BE2C (cell line): Measurements from ENCODE around the gene OTOF.
"Not testable (repeated sequence)": the region's sequence is repeated elsewhere in the genome, so short reads cannot be mapped to it uniquely, and the experiment has no call there.

ENCODE experiments used
- DNase-seq: peaks from one replicate; pipeline ENCODE4 v3.0.0-alpha.2; 2020
- H3K27me3 ChIP-seq: fragments of 250-450 bp; sonication (Bioruptor Pico); 2 replicates; pipeline ENCODE4 v1.5.1; 2020; ENCODE audit warnings: mild to moderate bottlenecking
- H3K36me3 ChIP-seq: fragments of 250-450 bp; sonication (Bioruptor Pico); 2 replicates; pipeline ENCODE4 v1.5.1; 2020; ENCODE audit warnings: mild to moderate bottlenecking
- H3K4me1 ChIP-seq: fragments of 250-450 bp; sonication (Bioruptor Pico); 2 replicates; pipeline ENCODE4 v1.5.1; 2020
- H3K4me3 ChIP-seq: 2 replicates; pipeline ENCODE4 v1.5.1; 2011; ENCODE audit warnings: low read depth, low read length
- H3K9me3 ChIP-seq: fragments of 250-450 bp; sonication (Bioruptor Pico); 2 replicates; pipeline ENCODE4 v1.5.1; 2020
- CTCF ChIP-seq: IDR thresholded peaks from 2 replicates; pipeline ENCODE4 v1.5.1; 2012; ENCODE audit warnings: mild to moderate bottlenecking, low read depth, low read length

OTOF gene

GRCh38 chr2:26469092-26469710, 8.7 kb downstream of the OTOF start:
- H3K4me3 ChIP-seq: no peak overlapping the region
- no peaks in the 10 kb centered on the region for H3K27me3 ChIP-seq
- no peaks in the 10 kb centered on the region for H3K9me3 ChIP-seq
- H3K4me1 ChIP-seq: no peaks in the 10 kb centered on the region
- peak; percentile 71 for DNase-seq
- H3K36me3 ChIP-seq: no peaks in the 10 kb centered on the region
- TF ChIP-seq CTCF: peak; percentile 92

DNA sequence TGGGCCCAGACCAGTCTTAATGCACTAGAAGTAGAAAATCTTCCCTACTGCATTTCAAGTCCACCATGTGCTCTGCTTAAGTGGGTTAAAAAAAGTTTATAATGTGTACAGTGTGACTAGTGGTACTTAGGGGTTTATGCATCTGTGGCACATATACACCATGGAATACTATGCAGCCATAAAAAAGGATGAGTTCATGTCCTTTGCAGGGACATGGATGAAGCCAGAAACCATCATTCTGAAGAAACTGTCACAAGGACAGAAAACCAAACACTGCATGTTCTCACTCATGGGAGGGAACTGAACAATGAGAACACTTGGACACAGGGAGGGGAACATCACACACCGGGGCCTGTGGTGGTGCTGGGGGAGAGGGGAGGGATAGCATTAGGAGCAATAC, 9.4 kb downstream of the OTOF start:
- H3K4me1 ChIP-seq, H3K27me3 ChIP-seq, H3K4me3 ChIP-seq, H3K36me3 ChIP-seq, DNase-seq, H3K9me3 ChIP-seq: not testable (repeated sequence)

- no peaks in the 10 kb centered on the region for H3K27me3 ChIP-seq
- H3K4me3 ChIP-seq: no peak overlapping the region
- no peak for TF ChIP-seq CTCF
- no peaks in the 10 kb centered on the region for H3K36me3 ChIP-seq
- H3K4me1 ChIP-seq: no peaks in the 10 kb centered on the region
- H3K9me3 ChIP-seq: no peaks in the 10 kb centered on the region
- DNase-seq: no peak
Measured at GRCh38 chr2:26466662-26467310, 11.1 kb downstream of the OTOF start.

- no peak for DNase-seq
- H3K4me3 ChIP-seq: no peak overlapping the region
- TF ChIP-seq CTCF: no peak
- H3K4me1 ChIP-seq: no peaks in the 10 kb centered on the region
- no peaks in the 10 kb centered on the region for H3K9me3 ChIP-seq
- H3K27me3 ChIP-seq: no peaks in the 10 kb centered on the region
- H3K36me3 ChIP-seq: no peaks in the 10 kb centered on the region
Measured at GRCh38 chr2:26465981-26466471, 11.9 kb downstream of the OTOF start.

- TF ChIP-seq CTCF: no peak
- no peak for DNase-seq
- Histone ChIP-seq H3K4me1 (no peaks in the 10 kb centered on the region), H3K9me3 (no peaks in the 10 kb centered on the region), H3K27me3 (no peaks in the 10 kb centered on the region), H3K4me3 (no peak overlapping the region), H3K36me3 (no peaks in the 10 kb centered on the region)
Measured at GRCh38 chr2:26465266-26465925, 12.5 kb downstream of the OTOF start.

DNA sequence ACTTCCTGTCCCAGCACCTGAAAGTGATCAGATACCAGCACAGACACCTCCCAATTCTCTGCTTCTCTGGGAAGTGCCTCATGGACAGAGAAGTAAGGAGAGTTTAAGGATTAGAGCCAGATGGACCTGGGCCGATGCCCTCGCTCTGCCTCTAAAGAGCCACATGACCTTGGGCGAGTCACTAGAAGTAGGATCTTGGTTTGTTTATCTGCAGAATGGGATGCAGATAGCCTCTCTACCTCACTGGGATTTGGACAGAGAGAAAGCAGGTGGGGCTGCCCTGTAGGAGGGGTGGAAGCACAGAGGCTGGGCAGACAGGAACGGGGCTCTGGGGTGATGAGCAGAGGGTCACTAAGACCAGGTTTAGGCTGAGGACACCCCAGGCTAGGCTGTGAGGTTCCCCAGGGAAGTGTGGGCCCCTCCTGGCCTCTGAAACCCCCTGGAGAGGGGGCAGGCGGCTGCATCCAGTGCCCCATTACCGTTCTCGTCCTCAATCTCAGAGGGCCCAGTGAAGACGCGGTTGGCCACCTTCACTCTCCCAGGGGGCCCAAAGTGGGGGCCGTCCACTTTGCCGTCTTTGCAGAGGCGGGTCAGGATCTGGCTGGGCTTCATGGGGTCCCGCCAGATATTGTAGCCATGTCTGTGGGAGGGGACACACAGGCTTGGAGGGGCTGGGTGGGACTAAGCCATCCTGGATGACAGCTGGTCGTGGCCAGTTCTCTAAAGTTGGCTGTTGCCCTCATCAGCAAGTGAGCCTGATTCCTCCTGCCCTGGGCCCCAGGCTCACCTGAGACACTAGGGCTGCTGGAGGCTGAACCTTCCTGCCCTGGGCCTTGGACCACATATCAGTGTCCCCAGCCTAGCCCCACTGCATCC, 13.3 kb downstream of the OTOF start:
- no peak overlapping the region for H3K4me3 ChIP-seq
- no peaks in the 10 kb centered on the region for H3K9me3 ChIP-seq
- H3K36me3 ChIP-seq: no peaks in the 10 kb centered on the region
- TF ChIP-seq CTCF: no peak
- no peaks in the 10 kb centered on the region for H3K27me3 ChIP-seq
- peak; percentile 5 for DNase-seq
- H3K4me1 ChIP-seq: no peaks in the 10 kb centered on the region
